T-helper 9 cell (primary cell): Measurements from ENCODE around the gene NOP16.

ENCODE experiments used
- DNase-seq: peaks from one replicate; pipeline ENCODE4 v3.0.0-alpha.2; 2020

The NOP16 gene

GRCh38 chr5:176355400-176356178 is 32.8 kb downstream of the NOP16 start:
- DNase-seq, result no peak

GRCh38 chr5:176353533-176353932 is 34.9 kb downstream of the NOP16 start:
- no peak for DNase-seq

- no peak for DNase-seq
Observed at GRCh38 chr5:176352116-176352878, 36.1 kb downstream of the NOP16 start.

GRCh38 chr5:176350416-176350815 is 38.0 kb downstream of the NOP16 start:
- no peak for DNase-seq

GRCh38 chr5:176342766-176343458 is 45.5 kb downstream of the NOP16 start:
- no peak for DNase-seq

GRCh38 chr5:176342158-176342483 is 46.3 kb downstream of the NOP16 start:
- DNase-seq, result no peak

- DNase-seq, result no peak
Observed at GRCh38 chr5:176341325-176342157, 46.9 kb downstream of the NOP16 start.

- DNase-seq, result no peak
Observed at GRCh38 chr5:176339304-176339703, 49.1 kb downstream of the NOP16 start.

- no peak for DNase-seq
Observed at GRCh38 chr5:176337913-176338312, 50.5 kb downstream of the NOP16 start.

- DNase-seq, result no peak
Observed at GRCh38 chr5:176334031-176334770, 54.2 kb downstream of the NOP16 start.
